ENCODE measurements around the gene CTSF. TPM values are rescaled to one million over a fixed set of nuclear protein-coding genes. Genes with fewer than 3 reads are reported as not detected.
A peak's percentile ranks its signal among the peaks of the same experiment; 100 is the strongest.

Gene CTSF
- total RNA-seq, 1 experiment from 2014 or later = 0.34 TPM

GRCh38 chr11:66609721-66610617 is 41.6 kb upstream of the CTSF start:
- H3K27ac ChIP-seq (ENCODE audit: low read depth, low read length) = no peak overlapping the region
- TF ChIP-seq JUND (IDR thresholded peaks at IDR 0.05) (no peak), EGR1 (IDR thresholded peaks at IDR 0.05; ENCODE audit: low read depth) (no peak), EZH2 (IDR thresholded peaks at IDR 0.05) (no peak), ATF3 (IDR thresholded peaks at IDR 0.05) (no peak), FOSL1 (IDR thresholded peaks at IDR 0.05; ENCODE audit: low read depth) (no peak), ELF1 (IDR thresholded peaks at IDR 0.05; ENCODE audit: borderline replicate concordance, low read depth) (no peak), ZNF274 (IDR thresholded peaks at IDR 0.05; ENCODE audit: low read depth, low read length) (no peak), CEBPB (IDR thresholded peaks at IDR 0.05; ENCODE audit: low read depth) (no peak), REST (IDR thresholded peaks at IDR 0.05; ENCODE audit: low read depth) (no peak), RAD21 (IDR thresholded peaks at IDR 0.05; ENCODE audit: low read depth) (no peak), CTCF (IDR thresholded peaks at IDR 0.05 in 2 of 3, conservative IDR thresholded peaks at IDR 0.05 in 1 of 3; ENCODE audit: borderline replicate concordance in 1 of 3, insufficient read depth in 1 of 3, low read depth in 2 of 3, low read length in 2 of 3) (no peak), SP1 (IDR thresholded peaks at IDR 0.05; ENCODE audit: low read depth) (no peak)
- RAD21 ChIA-PET (ENCODE audit: low non-redundant PET in 1 of 2, low total read pairs in 2 of 2, uncharacterized antibody in 2 of 2, unreplicated experiment in 2 of 2) = no interaction called here
- H3K27me3 ChIP-seq (ENCODE audit: insufficient read depth, low read length) = no peaks in the 10 kb centered on the region
- ATAC-seq (no peak), DNase-seq (ENCODE audit: low read depth, low spot score) (no peak)
- H3K4me3 ChIP-seq (replicated peaks in 1 of 2; ENCODE audit: low read depth in 1 of 2, low read length in 2 of 2) = no peak overlapping the region
- H3K36me3 ChIP-seq (ENCODE audit: control insufficient read depth in 1 of 2, insufficient read depth in 2 of 2, low read length in 2 of 2) = no peaks in the 10 kb centered on the region; a peak in 2 of 4 replicates
- intact Hi-C loops (cut with micrococcal nuclease) = no loop called here
- CTCF ChIA-PET = no interaction called here
- H3K4me1 ChIP-seq (ENCODE audit: control insufficient read depth in 1 of 2, insufficient read depth in 2 of 2, low read length in 2 of 2) = peaks cover 6 to 23% of the 10 kb centered on the region in 2 experiments; a peak in 3 of 4 replicates
- H3K79me2 ChIP-seq (ENCODE audit: insufficient read depth, low read length) = no peaks in the 10 kb centered on the region; the same call in 1 of the 2 replicates
- H3K4me2 ChIP-seq (ENCODE audit: low read length) = no peak overlapping the region
- H3K9me3 ChIP-seq (ENCODE audit: control insufficient read depth in 1 of 2, insufficient read depth in 1 of 2, low read depth in 1 of 2, low read length in 2 of 2) = no peaks in the 10 kb centered on the region
- POLR2A ChIA-PET = interaction anchor here (1.4 kb wide), 1 partner anchor 17 kb away, joined by 4 read pairs; the partner anchor contains the start of gene CCDC87
- H2AFZ ChIP-seq (ENCODE audit: low read depth, low read length, poor library complexity, severe bottlenecking) = no peak overlapping the region
- H4K20me1 ChIP-seq (ENCODE audit: insufficient read depth) = no peaks in the 10 kb centered on the region
- H3K9ac ChIP-seq (ENCODE audit: low read length) = no peak overlapping the region
- no peaks in the 10 kb centered on the region for H3K9me2 ChIP-seq (ENCODE audit: insufficient read depth)
- TSS peak; percentile 16 for BruUV-seq (replicated peaks)

Measured in HCT116 (cell line).